Neuron (in vitro differentiated cells): Measurements from ENCODE around the gene TBX4.
"Not testable (repeated sequence)": the region's sequence is repeated elsewhere in the genome, so short reads cannot be mapped to it uniquely, and the experiment has no call there.

Experiments used
- H2AFZ ChIP-seq: one replicate; pipeline ENCODE4 v1.6.1; 2013; ENCODE audit warnings: low read depth, mild to moderate bottlenecking, inconsistent platforms, low read length, moderate library complexity
- H3K27me3 ChIP-seq: one replicate; pipeline ENCODE4 v1.6.1; 2013; ENCODE audit warnings: low read length; ENCODE audit not compliant: insufficient read depth
- H3K36me3 ChIP-seq: one replicate; pipeline ENCODE4 v1.6.1; 2013; ENCODE audit warnings: low read length; ENCODE audit not compliant: insufficient read depth
- H3K4me1 ChIP-seq: one replicate; pipeline ENCODE4 v1.6.1; 2013; ENCODE audit warnings: low read length; ENCODE audit not compliant: insufficient read depth
- H3K4me3 ChIP-seq: 2 replicates; pipeline ENCODE4 v1.5.1; 2013; ENCODE audit warnings: mild to moderate bottlenecking, low read length, moderate library complexity
- H3K9me3 ChIP-seq: one replicate; pipeline ENCODE4 v1.6.1; 2013; ENCODE audit warnings: low read length

The TBX4 gene

DNA sequence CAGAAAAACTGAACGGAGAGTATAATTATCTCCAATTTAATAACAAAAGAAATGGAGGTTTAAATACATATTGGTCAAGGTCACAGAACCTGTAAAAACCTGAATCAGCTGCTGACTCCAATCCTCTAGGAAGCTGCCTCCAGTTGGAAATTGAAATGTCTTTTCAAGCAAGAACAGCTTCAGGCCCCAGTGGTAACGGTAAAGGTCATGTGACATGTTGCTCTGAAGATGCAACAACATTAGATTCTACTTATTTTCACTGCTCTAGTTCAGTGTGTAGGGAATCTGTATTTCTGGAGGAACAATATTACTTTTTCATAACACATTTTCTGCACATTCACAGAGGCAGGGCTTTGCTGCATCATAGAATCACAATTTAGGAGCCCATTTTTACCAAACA, 58.8 kb downstream of the TBX4 start:
- Histone ChIP-seq H3K36me3 (no peaks in the 10 kb centered on the region), H3K4me1 (no peaks in the 10 kb centered on the region), H2AFZ (no peak overlapping the region), H3K27me3 (peaks cover 2% of the 10 kb centered on the region), H3K4me3 (no peak overlapping the region), H3K9me3 (no peaks in the 10 kb centered on the region)

DNA sequence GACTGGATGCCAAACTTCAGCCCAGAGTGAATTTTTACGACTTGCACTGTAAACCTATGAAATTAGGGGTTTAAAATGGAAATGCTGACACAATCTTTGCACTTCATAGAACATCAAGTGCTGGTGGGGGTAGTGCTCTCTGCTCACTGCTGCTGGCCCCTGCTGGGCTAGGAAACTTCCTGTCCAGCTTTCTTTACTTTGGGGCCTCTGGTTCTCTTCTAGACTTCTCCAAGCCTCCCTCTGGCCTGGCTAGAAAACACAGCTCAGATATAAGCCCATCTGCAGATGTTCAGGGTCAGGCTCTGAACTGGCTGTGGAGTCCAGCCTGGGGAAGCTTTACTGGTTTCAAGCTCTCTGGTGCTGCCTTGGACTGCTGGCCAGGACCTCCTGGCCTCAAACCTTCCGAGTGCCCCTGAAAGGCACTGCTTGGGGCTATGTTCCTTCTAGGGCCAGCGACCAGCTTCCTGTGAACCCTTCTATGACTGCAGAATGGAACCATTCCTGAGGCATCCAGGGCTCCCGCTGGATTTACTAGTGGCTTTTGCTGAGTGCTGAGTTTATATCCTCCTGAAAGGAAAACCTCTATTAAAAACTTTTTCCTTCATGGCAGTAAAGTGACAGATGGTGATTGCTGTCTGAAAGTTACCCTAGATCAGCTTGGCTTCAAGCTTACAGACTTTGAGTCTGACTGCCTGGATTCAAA, 59.4 kb downstream of the TBX4 start:
- Histone ChIP-seq H3K4me3 (no peak overlapping the region), H3K27me3 (peaks cover 2% of the 10 kb centered on the region), H3K4me1 (no peaks in the 10 kb centered on the region), H3K9me3 (no peaks in the 10 kb centered on the region), H3K36me3 (no peaks in the 10 kb centered on the region), H2AFZ (no peak overlapping the region)

GRCh38 chr17:61514491-61514890, 62.3 kb downstream of the TBX4 start:
- peaks cover 2% of the 10 kb centered on the region for H3K27me3 ChIP-seq
- no peak overlapping the region for H2AFZ ChIP-seq
- H3K9me3 ChIP-seq = no peaks in the 10 kb centered on the region
- H3K4me1 ChIP-seq = no peaks in the 10 kb centered on the region
- no peak overlapping the region for H3K4me3 ChIP-seq
- no peaks in the 10 kb centered on the region for H3K36me3 ChIP-seq

- Histone ChIP-seq H3K4me1 (no peaks in the 10 kb centered on the region), H3K36me3 (no peaks in the 10 kb centered on the region), H2AFZ (no peak overlapping the region)
Measured at GRCh38 chr17:61517265-61517664, 65.0 kb downstream of the TBX4 start.

GRCh38 chr17:61517843-61518606, 65.8 kb downstream of the TBX4 start:
- H3K9me3 ChIP-seq = no peaks in the 10 kb centered on the region
- no peaks in the 10 kb centered on the region for H3K27me3 ChIP-seq
- H3K36me3 ChIP-seq = no peaks in the 10 kb centered on the region
- no peaks in the 10 kb centered on the region for H3K4me1 ChIP-seq
- H2AFZ ChIP-seq = no peak overlapping the region
- H3K4me3 ChIP-seq = no peak overlapping the region

More at GRCh38 chr17:61517265-61517664, 65.0 kb downstream of the TBX4 start:
- no peak overlapping the region for H3K4me3 ChIP-seq
- no peaks in the 10 kb centered on the region for H3K9me3 ChIP-seq
- H3K27me3 ChIP-seq = no peaks in the 10 kb centered on the region

DNA sequence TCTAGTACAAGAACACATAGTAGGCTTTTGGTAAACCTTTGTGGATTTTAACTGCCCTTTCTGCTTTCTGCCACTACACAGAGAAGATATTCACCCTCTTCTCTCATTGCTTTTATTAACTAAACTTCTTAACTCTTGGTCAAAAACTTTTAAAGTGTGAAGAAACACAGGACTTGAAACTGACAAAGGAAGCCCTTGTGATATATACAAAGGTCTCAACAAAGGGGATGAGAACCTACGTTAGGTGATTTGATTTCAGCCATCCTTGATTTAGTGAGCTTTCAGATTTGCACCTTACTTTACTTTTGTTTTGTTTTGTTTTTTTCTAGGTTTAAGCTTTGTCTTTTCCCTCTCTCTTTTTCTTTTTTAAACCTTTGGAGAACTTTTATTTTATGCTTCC, 66.9 kb downstream of the TBX4 start:
- Histone ChIP-seq H2AFZ (no peak overlapping the region), H3K9me3 (no peaks in the 10 kb centered on the region), H3K4me3 (no peak overlapping the region), H3K27me3 (no peaks in the 10 kb centered on the region), H3K36me3 (no peaks in the 10 kb centered on the region), H3K4me1 (no peaks in the 10 kb centered on the region)

- Histone ChIP-seq H3K27me3 (no peaks in the 10 kb centered on the region), H3K4me3 (no peak overlapping the region), H3K9me3 (no peaks in the 10 kb centered on the region), H3K4me1 (no peaks in the 10 kb centered on the region), H3K36me3 (no peaks in the 10 kb centered on the region), H2AFZ (no peak overlapping the region)
Measured at GRCh38 chr17:61519754-61520440, 67.7 kb downstream of the TBX4 start.

DNA sequence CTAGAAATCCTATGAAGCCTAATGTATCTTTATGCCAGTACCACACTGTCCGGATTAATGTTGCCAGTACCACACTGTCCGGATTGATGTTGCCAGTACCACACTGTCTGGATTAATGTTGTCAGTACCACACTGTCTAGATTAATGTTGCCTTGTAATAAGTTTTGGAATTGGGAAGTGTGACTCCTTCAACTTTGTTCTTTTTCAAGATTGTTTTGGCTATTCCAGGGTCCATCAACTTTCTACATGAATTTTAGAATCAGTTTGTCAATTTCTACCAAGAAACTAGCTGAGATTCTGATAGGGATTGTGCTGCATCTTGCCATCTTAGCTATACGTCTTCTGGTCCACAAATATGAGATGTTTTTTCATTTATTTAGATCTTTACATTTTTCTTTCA, 68.7 kb downstream of the TBX4 start:
- Histone ChIP-seq H3K27me3 (no peaks in the 10 kb centered on the region), H3K4me1 (no peaks in the 10 kb centered on the region), H2AFZ (no peak overlapping the region), H3K36me3 (no peaks in the 10 kb centered on the region), H3K9me3 (no peaks in the 10 kb centered on the region), H3K4me3 (no peak overlapping the region)

DNA sequence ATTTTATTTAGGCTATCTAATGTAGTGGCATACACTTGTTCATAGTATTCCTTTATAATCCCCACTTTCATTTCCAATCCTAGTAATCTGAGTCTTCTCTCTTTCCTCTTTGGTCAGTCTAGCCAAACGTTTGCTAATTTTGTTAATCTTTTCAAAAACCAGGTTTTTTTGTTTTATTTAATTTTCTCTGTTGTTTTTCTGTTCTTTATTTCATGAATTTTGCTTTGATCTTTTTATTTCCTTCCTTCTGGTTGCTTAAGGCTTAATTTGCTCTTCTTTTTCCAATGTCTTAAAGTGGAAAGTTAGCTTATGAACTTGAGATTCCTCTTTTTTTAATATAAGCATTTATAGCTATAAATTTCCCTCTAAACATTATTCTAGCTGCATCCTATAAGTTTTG, 69.9 kb downstream of the TBX4 start:
- Histone ChIP-seq H3K4me1 (no peaks in the 10 kb centered on the region), H3K36me3 (no peaks in the 10 kb centered on the region), H2AFZ (no peak overlapping the region), H3K4me3 (no peak overlapping the region), H3K9me3 (no peaks in the 10 kb centered on the region), H3K27me3 (no peaks in the 10 kb centered on the region)

DNA sequence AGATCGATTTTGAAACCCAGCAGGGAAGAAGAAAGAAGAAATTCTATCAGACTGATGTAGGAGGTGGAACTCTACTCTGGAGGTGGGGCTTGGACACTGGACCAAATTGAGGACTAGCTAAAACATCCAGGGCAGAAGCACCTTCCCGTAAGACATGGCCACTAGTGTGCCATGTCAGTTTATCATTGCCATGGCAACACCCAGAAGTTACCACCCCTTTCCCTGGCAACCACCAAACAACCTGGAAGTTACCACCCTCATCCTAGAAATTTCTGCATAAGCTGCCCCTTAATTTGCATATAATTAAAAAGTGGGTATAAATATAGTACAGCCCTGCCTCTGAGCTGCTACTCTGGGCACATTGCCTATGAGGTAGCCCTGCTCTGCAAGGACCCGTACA, 72.1 kb downstream of the TBX4 start:
- H3K27me3 ChIP-seq = no peaks in the 10 kb centered on the region
- no peak overlapping the region for H3K4me3 ChIP-seq
- no peak overlapping the region for H2AFZ ChIP-seq
- no peaks in the 10 kb centered on the region for H3K36me3 ChIP-seq
- no peaks in the 10 kb centered on the region for H3K4me1 ChIP-seq
- no peaks in the 10 kb centered on the region for H3K9me3 ChIP-seq

DNA sequence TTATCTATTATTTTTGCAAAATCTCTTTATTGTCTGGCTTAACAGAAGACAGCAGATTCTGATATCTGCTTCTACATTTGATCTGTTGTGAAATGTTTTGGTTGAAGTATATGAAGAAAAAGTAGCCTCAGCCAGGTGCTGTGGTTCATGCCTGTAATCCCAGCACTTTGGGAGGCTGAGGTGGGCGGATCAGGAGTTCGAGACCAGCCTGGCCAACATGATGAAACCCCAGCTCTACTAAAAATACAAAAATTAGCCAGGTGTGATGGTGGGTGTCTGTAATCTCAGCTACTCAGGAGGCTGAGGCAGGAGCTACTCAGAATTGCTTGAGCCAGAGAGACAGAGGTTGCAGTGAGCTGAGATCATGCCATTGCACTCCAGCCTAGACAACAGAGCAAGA, 75.2 kb downstream of the TBX4 start:
- not testable (repeated sequence) for H3K9me3 ChIP-seq, H2AFZ ChIP-seq, H3K36me3 ChIP-seq, H3K4me1 ChIP-seq, H3K4me3 ChIP-seq, H3K27me3 ChIP-seq

- no peak overlapping the region for H2AFZ ChIP-seq
- H3K4me1 ChIP-seq = no peaks in the 10 kb centered on the region
Measured at GRCh38 chr17:61528171-61528570, 75.9 kb downstream of the TBX4 start.

GRCh38 chr17:61531223-61531622, 79.0 kb downstream of the TBX4 start:
- Histone ChIP-seq H3K4me1 (no peaks in the 10 kb centered on the region), H3K27me3 (peaks cover 5% of the 10 kb centered on the region), H3K36me3 (no peaks in the 10 kb centered on the region), H3K9me3 (no peaks in the 10 kb centered on the region), H2AFZ (no peak overlapping the region), H3K4me3 (no peak overlapping the region)

More at GRCh38 chr17:61528171-61528570, 75.9 kb downstream of the TBX4 start:
- Histone ChIP-seq H3K27me3 (peaks cover 4% of the 10 kb centered on the region), H3K36me3 (no peaks in the 10 kb centered on the region), H3K4me3 (no peak overlapping the region), H3K9me3 (no peaks in the 10 kb centered on the region)
